ENCODE results near the gene CLDN2.

CLDN2 gene

GRCh38 chrX:106901341-106901740 lies 18.9 kb upstream of the CLDN2 start:
- Histone ChIP-seq H3K36me3 (no peaks in the 10 kb centered on the region), H3K4me3 (ENCODE audit: low read depth in 1 of 2, low read length in 1 of 2) (no peak overlapping the region), H3K27ac (no peak overlapping the region), H3K9me3 (no peaks in the 10 kb centered on the region), H3K4me1 (ENCODE audit: control insufficient read depth in 1 of 2, insufficient read depth in 1 of 2, low read depth in 1 of 2, low read length in 1 of 2) (no peaks in the 10 kb centered on the region), H3K27me3 (no peaks in the 10 kb centered on the region)
- TF ChIP-seq CTCF (IDR thresholded peaks at IDR 0.05) = no peak

- H3K27ac ChIP-seq = no peak overlapping the region
- no peaks in the 10 kb centered on the region for H3K36me3 ChIP-seq
- H3K27me3 ChIP-seq = no peaks in the 10 kb centered on the region
- TF ChIP-seq CTCF (IDR thresholded peaks at IDR 0.05) = no peak
- H3K4me1 ChIP-seq (ENCODE audit: control insufficient read depth in 1 of 2, insufficient read depth in 1 of 2, low read depth in 1 of 2, low read length in 1 of 2) = no peaks in the 10 kb centered on the region
- no peak overlapping the region for H3K4me3 ChIP-seq (ENCODE audit: low read depth in 1 of 2, low read length in 1 of 2)
- H3K9me3 ChIP-seq = no peaks in the 10 kb centered on the region
Observed at GRCh38 chrX:106901781-106902219, 18.4 kb upstream of the CLDN2 start.

GRCh38 chrX:106902684-106903083 lies 17.5 kb upstream of the CLDN2 start:
- Histone ChIP-seq H3K36me3 (no peaks in the 10 kb centered on the region), H3K4me3 (ENCODE audit: low read depth in 1 of 2, low read length in 1 of 2) (no peak overlapping the region), H3K27me3 (no peaks in the 10 kb centered on the region), H3K9me3 (no peaks in the 10 kb centered on the region), H3K27ac (no peak overlapping the region), H3K4me1 (ENCODE audit: control insufficient read depth in 1 of 2, insufficient read depth in 1 of 2, low read depth in 1 of 2, low read length in 1 of 2) (no peaks in the 10 kb centered on the region)
- TF ChIP-seq CTCF (IDR thresholded peaks at IDR 0.05) = no peak

GRCh38 chrX:106903291-106903824 lies 16.8 kb upstream of the CLDN2 start, which contains the start of gene RIPPLY1:
RIPPLY1 (minus strand) TSS chrX:106903341; CDS start chrX:106903287, 54 bp downstream.
- Histone ChIP-seq H3K4me1 (ENCODE audit: control insufficient read depth in 1 of 2, insufficient read depth in 1 of 2, low read depth in 1 of 2, low read length in 1 of 2) (no peaks in the 10 kb centered on the region), H3K36me3 (no peaks in the 10 kb centered on the region), H3K27ac (no peak within 1 kb of the TSS), H3K4me3 (ENCODE audit: low read depth in 1 of 2, low read length in 1 of 2) (no peak within 1 kb of the TSS), H3K9me3 (no peaks in the 10 kb centered on the region), H3K27me3 (no peaks in the 10 kb centered on the region)
- no peak for TF ChIP-seq CTCF (IDR thresholded peaks at IDR 0.05)

GRCh38 chrX:106903856-106904528 lies 16.2 kb upstream of the CLDN2 start:
- H3K4me1 ChIP-seq (ENCODE audit: control insufficient read depth in 1 of 2, insufficient read depth in 1 of 2, low read depth in 1 of 2, low read length in 1 of 2) = no peaks in the 10 kb centered on the region
- H3K27me3 ChIP-seq = no peaks in the 10 kb centered on the region

More at GRCh38 chrX:106903856-106904528, 16.2 kb upstream of the CLDN2 start:
- no peak overlapping the region for H3K4me3 ChIP-seq (ENCODE audit: low read depth in 1 of 2, low read length in 1 of 2)
- H3K36me3 ChIP-seq = no peaks in the 10 kb centered on the region
- no peaks in the 10 kb centered on the region for H3K9me3 ChIP-seq
- H3K27ac ChIP-seq = no peak overlapping the region
- TF ChIP-seq CTCF (IDR thresholded peaks at IDR 0.05) = no peak

Measured in neutrophil (primary cell).